ENCODE results near the gene PACSIN2. TPM values are rescaled to one million over a fixed set of nuclear protein-coding genes. Genes with fewer than 3 reads are reported as not detected.

PACSIN2 gene
- total and polyA plus RNA-seq, 2 experiments from 2014 or later = 36.0 to 43.7 TPM

- no peak overlapping the region for H3K9ac ChIP-seq
- no peaks in the 10 kb centered on the region; the same call in 1 of the 2 replicates for H3K36me3 ChIP-seq (ENCODE audit: low read depth)
- WGBS, 2 experiments (ENCODE audit: low coverage in 1 of 2, low lambda C conversion rate in 2 of 2, missing lambda C conversion rate in 2 of 2) = 97 to 99% methylated on average over 8 of the region's 8 CpGs
- DNase-seq = no peak
- no peaks in the 10 kb centered on the region for H3K27me3 ChIP-seq (replicated peaks; ENCODE audit: insufficient read depth)
- H2AFZ ChIP-seq = no peak overlapping the region
- peaks cover 95% of the 10 kb centered on the region for H3K79me2 ChIP-seq (ENCODE audit: insufficient read depth)
- peaks cover 7% of the 10 kb centered on the region; the same call in 1 of the 2 replicates for H3F3A ChIP-seq (ENCODE audit: insufficient read depth)
- no peak for TF ChIP-seq EZH2phosphoT487 (IDR thresholded peaks at IDR 0.05; ENCODE audit: insufficient read depth, low read depth)
- no peak for TF ChIP-seq EZH2 (IDR thresholded peaks at IDR 0.05; ENCODE audit: insufficient read depth, poor library complexity, severe bottlenecking)
- no peaks in the 10 kb centered on the region for H4K20me1 ChIP-seq (ENCODE audit: insufficient read depth)
- no peak overlapping the region for H3K4me3 ChIP-seq
- H3K9me2 ChIP-seq (ENCODE audit: insufficient read depth) = no peaks in the 10 kb centered on the region
- no peak overlapping the region for H3K27ac ChIP-seq
- no peaks in the 10 kb centered on the region for H3K9me3 ChIP-seq (ENCODE audit: low read depth)
- no peak overlapping the region for H3K4me2 ChIP-seq (ENCODE audit: unreplicated experiment)
- H3K4me1 ChIP-seq (ENCODE audit: insufficient read depth) = peaks cover 5% of the 10 kb centered on the region
- in situ Hi-C loops (cut with MboI) = no loop called here
These were observed 101.0 kb downstream of the PACSIN2 start for GRCh38 chr22:42913874-42914510.

GRCh38 chr22:42912059-42912458 is 102.9 kb downstream of the PACSIN2 start:
- H4K20me1 ChIP-seq (ENCODE audit: insufficient read depth) = no peaks in the 10 kb centered on the region
- H3K9me3 ChIP-seq (ENCODE audit: low read depth) = no peaks in the 10 kb centered on the region
- H3K9ac ChIP-seq = no peak overlapping the region
- WGBS, 2 experiments (ENCODE audit: low coverage in 1 of 2, low lambda C conversion rate in 2 of 2, missing lambda C conversion rate in 2 of 2) = 91 to 92% methylated on average over 6 of the region's 6 CpGs
- no peaks in the 10 kb centered on the region for H3K9me2 ChIP-seq (ENCODE audit: insufficient read depth)
- TF ChIP-seq EZH2 (IDR thresholded peaks at IDR 0.05; ENCODE audit: insufficient read depth, poor library complexity, severe bottlenecking) = no peak
- TF ChIP-seq EZH2phosphoT487 (IDR thresholded peaks at IDR 0.05; ENCODE audit: insufficient read depth, low read depth) = no peak
- no peak for DNase-seq
- no peaks in the 10 kb centered on the region for H3K27me3 ChIP-seq (replicated peaks; ENCODE audit: insufficient read depth)
- in situ Hi-C loops (cut with MboI) = no loop called here
- no peak overlapping the region for H2AFZ ChIP-seq
- H3K4me2 ChIP-seq (ENCODE audit: unreplicated experiment) = no peak overlapping the region
- H3K36me3 ChIP-seq (ENCODE audit: low read depth) = no peaks in the 10 kb centered on the region; the same call in 1 of the 2 replicates
- no peak overlapping the region for H3K27ac ChIP-seq
- H3K4me1 ChIP-seq (ENCODE audit: insufficient read depth) = peaks cover 4% of the 10 kb centered on the region
- peaks cover under 1% of the 10 kb centered on the region; the same call in 1 of the 2 replicates for H3F3A ChIP-seq (ENCODE audit: insufficient read depth)
- no peak overlapping the region for H3K4me3 ChIP-seq
- H3K79me2 ChIP-seq (ENCODE audit: insufficient read depth) = peaks cover 87% of the 10 kb centered on the region

GRCh38 chr22:42910221-42910942 is 104.6 kb downstream of the PACSIN2 start:
- H3K36me3 ChIP-seq (ENCODE audit: low read depth) = no peaks in the 10 kb centered on the region; the same call in 1 of the 2 replicates
- in situ Hi-C loops (cut with MboI) = no loop called here
- no peak for DNase-seq
- TF ChIP-seq EZH2 (IDR thresholded peaks at IDR 0.05; ENCODE audit: insufficient read depth, poor library complexity, severe bottlenecking) = no peak
- TF ChIP-seq EZH2phosphoT487 (IDR thresholded peaks at IDR 0.05; ENCODE audit: insufficient read depth, low read depth) = no peak
- WGBS, 2 experiments (ENCODE audit: low coverage in 1 of 2, low lambda C conversion rate in 2 of 2, missing lambda C conversion rate in 2 of 2) = 89% methylated on average over 10 of the region's 10 CpGs
- no peak overlapping the region for H3K27ac ChIP-seq
- H3K27me3 ChIP-seq (replicated peaks; ENCODE audit: insufficient read depth) = no peaks in the 10 kb centered on the region
- no peaks in the 10 kb centered on the region for H4K20me1 ChIP-seq (ENCODE audit: insufficient read depth)
- H3K79me2 ChIP-seq (ENCODE audit: insufficient read depth) = peaks cover 76% of the 10 kb centered on the region
- no peak overlapping the region for H3K9ac ChIP-seq
- no peaks in the 10 kb centered on the region for H3K9me3 ChIP-seq (ENCODE audit: low read depth)
- H3K4me3 ChIP-seq = no peak overlapping the region
- no peak overlapping the region for H2AFZ ChIP-seq
- no peak overlapping the region for H3K4me2 ChIP-seq (ENCODE audit: unreplicated experiment)
- peaks cover 13% of the 10 kb centered on the region for H3K4me1 ChIP-seq (ENCODE audit: insufficient read depth)
- H3F3A ChIP-seq (ENCODE audit: insufficient read depth) = peaks cover 11% of the 10 kb centered on the region
- H3K9me2 ChIP-seq (ENCODE audit: insufficient read depth) = no peaks in the 10 kb centered on the region

- H3K9ac ChIP-seq = no peak overlapping the region
- H4K20me1 ChIP-seq (ENCODE audit: insufficient read depth) = no peaks in the 10 kb centered on the region
- no peaks in the 10 kb centered on the region for H3K27me3 ChIP-seq (replicated peaks; ENCODE audit: insufficient read depth)
- H3K9me3 ChIP-seq (ENCODE audit: low read depth) = no peaks in the 10 kb centered on the region
- in situ Hi-C loops (cut with MboI) = no loop called here
- no peaks in the 10 kb centered on the region for H3K9me2 ChIP-seq (ENCODE audit: insufficient read depth)
- peaks cover 11% of the 10 kb centered on the region for H3F3A ChIP-seq (ENCODE audit: insufficient read depth)
- peaks cover 13% of the 10 kb centered on the region for H3K4me1 ChIP-seq (ENCODE audit: insufficient read depth)
- 80 to 86% methylated on average over 14 of the region's 14 CpGs for WGBS, 2 experiments (ENCODE audit: low coverage in 1 of 2, low lambda C conversion rate in 2 of 2, missing lambda C conversion rate in 2 of 2)
- TF ChIP-seq EZH2 (IDR thresholded peaks at IDR 0.05; ENCODE audit: insufficient read depth, poor library complexity, severe bottlenecking) = no peak
- no peak for TF ChIP-seq EZH2phosphoT487 (IDR thresholded peaks at IDR 0.05; ENCODE audit: insufficient read depth, low read depth)
- peaks cover 76% of the 10 kb centered on the region for H3K79me2 ChIP-seq (ENCODE audit: insufficient read depth)
- H3K4me3 ChIP-seq = no peak overlapping the region
- no peak overlapping the region for H3K4me2 ChIP-seq (ENCODE audit: unreplicated experiment)
- no peak overlapping the region for H2AFZ ChIP-seq
- DNase-seq = no peak
- H3K27ac ChIP-seq = no peak overlapping the region
- no peaks in the 10 kb centered on the region; the same call in 1 of the 2 replicates for H3K36me3 ChIP-seq (ENCODE audit: low read depth)
These were observed 105.4 kb downstream of the PACSIN2 start for GRCh38 chr22:42909363-42910058.

Data from GM23248 (cell line).